IPS-15b (cell line): ENCODE data around the gene LRRC8B.

Source experiments
- H3K27me3 ChIP-seq: one replicate; pipeline ENCODE4 v1.6.1; 2013; ENCODE audit warnings: low read length; ENCODE audit not compliant: control insufficient read depth, insufficient read depth
- H3K36me3 ChIP-seq: one replicate; pipeline ENCODE4 v1.6.1; 2013; ENCODE audit warnings: low read length; ENCODE audit not compliant: control insufficient read depth, insufficient read depth
- H3K4me1 ChIP-seq: one replicate; pipeline ENCODE4 v1.6.1; 2013; ENCODE audit warnings: mild to moderate bottlenecking, low read length; ENCODE audit not compliant: control insufficient read depth, insufficient read depth
- H3K4me3 ChIP-seq: one replicate; pipeline ENCODE4 v1.5.1; 2013; ENCODE audit warnings: low read depth, low read length
- H3K9ac ChIP-seq: one replicate; pipeline ENCODE4 v1.6.1; 2013; ENCODE audit warnings: low read depth, mild to moderate bottlenecking, low read length
- H3K9me3 ChIP-seq: one replicate; pipeline ENCODE4 v1.6.1; 2013; ENCODE audit warnings: mild to moderate bottlenecking, low read length; ENCODE audit not compliant: control insufficient read depth, insufficient read depth

The LRRC8B gene

GRCh38 chr1:89527750-89528381 is 3.2 kb downstream of the LRRC8B start:
- Histone ChIP-seq H3K36me3 (no peaks in the 10 kb centered on the region), H3K4me1 (peaks cover 26% of the 10 kb centered on the region), H3K4me3 (no peak overlapping the region), H3K27me3 (no peaks in the 10 kb centered on the region), H3K9me3 (no peaks in the 10 kb centered on the region), H3K9ac (no peak overlapping the region)

DNA sequence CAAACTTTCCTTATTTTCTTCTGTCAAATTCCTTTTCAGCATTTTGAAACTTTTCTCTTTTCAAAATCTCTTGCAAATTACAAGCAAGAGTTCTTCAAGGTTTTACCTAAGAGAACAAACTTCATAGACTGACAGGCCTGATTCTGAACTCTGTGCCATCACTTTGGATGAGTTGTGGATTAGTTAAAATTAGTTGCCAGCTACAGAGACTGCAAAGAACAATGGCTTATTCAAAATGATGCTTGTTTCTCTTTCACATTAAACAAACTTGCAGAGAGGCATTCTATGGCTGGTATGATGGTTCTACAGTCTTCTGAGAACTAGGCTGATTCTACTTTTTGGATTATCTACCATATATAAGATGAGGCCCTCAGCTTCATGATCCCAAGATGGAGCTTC is 3.8 kb downstream of the LRRC8B start:
- Histone ChIP-seq H3K9ac (no peak overlapping the region), H3K4me3 (no peak overlapping the region), H3K36me3 (no peaks in the 10 kb centered on the region), H3K27me3 (no peaks in the 10 kb centered on the region), H3K9me3 (no peaks in the 10 kb centered on the region), H3K4me1 (peaks cover 26% of the 10 kb centered on the region)

DNA sequence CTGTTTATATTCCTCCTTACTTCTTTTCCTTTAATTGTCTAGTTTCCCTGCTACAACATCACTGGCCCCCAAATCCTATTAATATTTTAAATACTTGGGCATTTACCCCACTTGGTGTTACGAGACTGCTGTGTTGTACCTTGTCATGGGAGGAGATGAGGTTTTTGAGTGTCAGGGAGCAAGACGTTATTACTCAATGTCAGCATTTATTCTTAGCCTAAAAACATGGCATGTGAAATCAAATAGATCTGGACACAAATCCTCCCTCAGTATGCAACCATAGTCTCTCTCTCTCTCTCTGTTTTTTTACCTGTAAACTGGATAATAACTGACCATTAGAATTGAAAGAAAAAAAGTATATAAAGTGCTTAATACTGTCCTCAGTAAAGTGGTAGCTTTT is 4.6 kb downstream of the LRRC8B start:
- Histone ChIP-seq H3K4me1 (peaks cover 22% of the 10 kb centered on the region), H3K36me3 (no peaks in the 10 kb centered on the region), H3K4me3 (no peak overlapping the region), H3K27me3 (no peaks in the 10 kb centered on the region), H3K9me3 (no peaks in the 10 kb centered on the region), H3K9ac (no peak overlapping the region)

GRCh38 chr1:89530444-89531089 is 5.9 kb downstream of the LRRC8B start:
- Histone ChIP-seq H3K4me1 (peaks cover 22% of the 10 kb centered on the region), H3K9me3 (no peaks in the 10 kb centered on the region), H3K4me3 (no peak overlapping the region), H3K27me3 (no peaks in the 10 kb centered on the region), H3K36me3 (no peaks in the 10 kb centered on the region), H3K9ac (no peak overlapping the region)

DNA sequence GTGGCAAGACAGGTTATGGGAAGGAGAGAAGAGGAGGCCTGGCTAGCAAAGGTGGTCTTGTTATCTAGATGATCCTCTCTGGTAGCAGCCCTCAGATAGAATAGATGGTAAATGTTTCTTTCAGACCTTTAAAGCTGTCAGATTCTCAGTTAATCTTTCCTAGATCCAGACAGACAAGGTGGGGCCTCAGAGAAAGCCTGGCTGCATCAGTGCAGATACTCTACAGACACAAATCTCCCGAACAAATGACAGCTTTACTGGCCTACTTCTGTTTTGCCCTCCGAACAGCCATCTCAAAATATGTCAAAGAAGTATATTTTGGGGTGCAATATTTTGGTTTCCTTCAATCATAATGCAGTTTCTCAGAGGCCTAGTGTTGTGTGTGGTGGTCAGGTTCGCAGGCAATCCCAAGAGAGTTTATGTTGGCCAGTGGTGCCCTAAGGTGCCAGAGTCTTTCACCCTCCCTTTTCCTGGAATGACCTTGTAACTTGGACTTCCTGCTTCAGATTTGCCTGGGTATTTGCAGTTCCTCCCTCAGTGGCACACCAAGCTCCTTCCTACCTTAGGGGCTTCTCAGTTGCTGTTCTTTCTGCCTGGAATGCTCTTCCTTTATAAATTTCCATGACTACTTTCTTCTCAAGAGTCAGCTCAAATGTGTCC is 7.0 kb downstream of the LRRC8B start:
- Histone ChIP-seq H3K4me1 (peaks cover 18% of the 10 kb centered on the region), H3K27me3 (no peaks in the 10 kb centered on the region), H3K36me3 (no peaks in the 10 kb centered on the region), H3K9ac (no peak overlapping the region), H3K4me3 (no peak overlapping the region), H3K9me3 (no peaks in the 10 kb centered on the region)

DNA sequence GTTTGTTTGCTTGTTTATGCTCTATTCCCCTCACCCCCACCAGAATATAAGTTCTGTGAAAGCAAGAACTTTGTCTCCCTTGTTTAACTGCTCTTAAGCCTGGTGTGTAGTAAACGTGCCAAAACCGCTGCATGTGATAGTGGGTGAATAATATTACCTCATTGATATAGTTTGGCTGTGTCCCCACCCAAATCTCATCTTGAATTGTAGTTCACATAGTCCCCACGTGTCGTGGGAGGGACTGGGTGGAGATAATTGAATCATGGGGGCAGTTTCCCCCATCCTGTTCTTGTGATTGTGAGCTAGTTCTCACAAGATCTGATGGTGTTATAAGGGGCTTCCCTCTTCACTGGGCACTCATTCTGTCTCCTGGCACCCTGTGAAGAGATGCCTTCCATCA is 7.6 kb downstream of the LRRC8B start:
- H3K27me3 ChIP-seq: no peaks in the 10 kb centered on the region
- H3K9me3 ChIP-seq: no peaks in the 10 kb centered on the region
- H3K9ac ChIP-seq: no peak overlapping the region
- no peak overlapping the region for H3K4me3 ChIP-seq
- H3K4me1 ChIP-seq: peaks cover 15% of the 10 kb centered on the region
- H3K36me3 ChIP-seq: no peaks in the 10 kb centered on the region

- H3K27me3 ChIP-seq: no peaks in the 10 kb centered on the region
- no peaks in the 10 kb centered on the region for H3K9me3 ChIP-seq
- no peaks in the 10 kb centered on the region for H3K36me3 ChIP-seq
- no peak overlapping the region for H3K4me3 ChIP-seq
- H3K4me1 ChIP-seq: peaks cover 9% of the 10 kb centered on the region
- H3K9ac ChIP-seq: no peak overlapping the region
Measured at GRCh38 chr1:89532866-89533265, 8.2 kb downstream of the LRRC8B start.

- no peak overlapping the region for H3K9ac ChIP-seq
- peaks cover 8% of the 10 kb centered on the region for H3K4me1 ChIP-seq
- H3K4me3 ChIP-seq: no peak overlapping the region
- H3K36me3 ChIP-seq: no peaks in the 10 kb centered on the region
- no peaks in the 10 kb centered on the region for H3K9me3 ChIP-seq
- H3K27me3 ChIP-seq: no peaks in the 10 kb centered on the region
Measured at GRCh38 chr1:89535537-89535936, 10.9 kb downstream of the LRRC8B start.

DNA sequence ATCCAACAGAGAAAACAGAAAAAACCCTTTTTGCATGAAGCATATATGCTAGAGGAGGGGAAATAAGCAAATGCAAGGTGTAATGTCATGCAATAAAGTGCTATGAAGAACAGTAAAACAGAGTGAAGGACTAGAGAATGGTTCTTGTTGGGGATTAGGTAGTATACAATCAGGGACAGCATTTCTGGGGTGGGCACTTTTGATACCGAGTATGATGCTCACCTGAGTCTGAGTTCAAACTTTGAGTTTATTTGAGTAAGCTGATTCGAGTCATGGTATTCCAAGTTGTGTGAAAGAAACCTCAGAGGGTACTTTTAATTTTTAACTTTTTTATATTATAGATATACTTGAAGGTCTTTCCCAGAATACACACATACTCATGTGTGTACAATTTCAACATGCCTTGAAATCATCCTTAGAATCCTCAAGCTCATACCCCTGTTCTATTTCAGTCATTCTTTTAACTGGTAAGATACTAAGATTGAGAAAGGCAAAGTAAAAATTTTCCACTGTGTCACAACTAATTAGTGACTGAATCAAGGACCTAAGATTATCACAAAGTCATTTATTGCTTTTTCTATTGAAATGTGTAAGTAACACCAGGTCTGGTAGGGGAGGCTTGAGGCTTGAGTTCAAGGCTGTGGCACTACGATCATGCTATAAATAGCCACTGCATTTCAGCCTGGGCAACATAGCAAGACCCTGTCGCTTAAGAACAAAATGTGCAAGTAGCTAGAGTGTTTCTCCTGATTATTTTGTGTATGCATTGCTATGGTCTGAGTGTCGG is 12.1 kb downstream of the LRRC8B start:
- peaks cover 1% of the 10 kb centered on the region for H3K4me1 ChIP-seq
- no peak overlapping the region for H3K4me3 ChIP-seq
- H3K27me3 ChIP-seq: no peaks in the 10 kb centered on the region
- H3K36me3 ChIP-seq: no peaks in the 10 kb centered on the region
- H3K9me3 ChIP-seq: no peaks in the 10 kb centered on the region
- no peak overlapping the region for H3K9ac ChIP-seq

DNA sequence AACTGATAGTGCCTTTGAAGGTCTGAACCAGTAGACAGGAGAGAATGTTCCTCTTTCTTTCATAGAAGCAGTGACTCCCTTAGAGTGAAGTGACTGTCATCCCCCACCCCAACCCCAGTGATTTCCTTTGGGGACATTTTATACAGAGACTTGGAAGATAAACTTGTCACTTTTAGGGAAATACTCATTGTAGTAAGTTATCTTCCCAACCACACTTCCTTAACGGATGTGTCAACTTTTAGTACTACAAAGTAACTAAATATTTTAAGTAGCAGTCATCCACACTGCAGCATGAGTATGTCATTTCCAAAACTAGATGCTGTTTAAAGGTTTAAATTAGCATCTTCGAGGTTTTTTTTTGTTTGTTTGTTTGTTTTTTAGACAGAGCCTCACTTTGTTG is 13.7 kb downstream of the LRRC8B start:
- Histone ChIP-seq H3K4me1 (no peaks in the 10 kb centered on the region), H3K9ac (no peak overlapping the region), H3K4me3 (no peak overlapping the region), H3K9me3 (no peaks in the 10 kb centered on the region), H3K27me3 (no peaks in the 10 kb centered on the region), H3K36me3 (no peaks in the 10 kb centered on the region)

- Histone ChIP-seq H3K4me3 (no peak overlapping the region), H3K27me3 (no peaks in the 10 kb centered on the region), H3K9me3 (no peaks in the 10 kb centered on the region), H3K4me1 (no peaks in the 10 kb centered on the region), H3K36me3 (no peaks in the 10 kb centered on the region), H3K9ac (no peak overlapping the region)
Measured at GRCh38 chr1:89539128-89539527, 14.5 kb downstream of the LRRC8B start.
